Esophagus muscularis mucosa (tissue), 4 donors: ENCODE results near the gene EPHA4. TPM values are rescaled to one million over a fixed set of nuclear protein-coding genes. Genes with fewer than 3 reads are reported as not detected.

Experiments
- DNase-seq: peaks from one replicate; pipeline ENCODE4 v3.0.0-alpha.2; 2017; ENCODE audit errors: extremely low spot score
- H3K27ac ChIP-seq, 4 donors: fragments of 200-600 bp; sonication (generic); replicated peaks in 1 of 4; 1 replicate in 3 of 4; 2 replicates in 1 of 4; pipeline ENCODE4 v1.5.1; 2016 to 2019; ENCODE audit warnings: mild to moderate bottlenecking in 1 of 4
- H3K27me3 ChIP-seq, 4 donors: fragments of 200-600 bp; sonication (generic); one replicate each; pipeline versions ENCODE4 v1.5.1 to v1.6.0; 2016 to 2019
- H3K36me3 ChIP-seq, 4 donors: fragments of 200-600 bp; sonication (generic); one replicate each; pipeline ENCODE4 v1.5.1; 2016 to 2019
- H3K4me1 ChIP-seq, 4 donors: fragments of 200-600 bp; sonication (generic); one replicate each; pipeline ENCODE4 v1.5.1; 2016 to 2019
- H3K4me3 ChIP-seq, 4 donors: fragments of 200-600 bp; sonication (generic); 1 replicate in 2 of 4; 2 replicates in 2 of 4; pipeline ENCODE4 v1.5.1; 2016 to 2019; ENCODE audit warnings: mild to moderate bottlenecking in 4 of 4, moderate library complexity in 1 of 4
- H3K9me3 ChIP-seq, 4 donors: fragments of 200-600 bp; sonication (generic); 1 replicate in 3 of 4; 2 replicates in 1 of 4; pipeline ENCODE4 v1.5.1; 2016 to 2019
- EP300 ChIP-seq: sonication (generic); formaldehyde crosslinking; IDR thresholded peaks from one replicate; pipeline ENCODE4 v1.6.1; 2017; ENCODE audit warnings: antibody characterized with exemption
- POLR2A ChIP-seq: fragments of 450-650 bp; IDR thresholded peaks from one replicate; pipeline ENCODE4 v1.6.1; 2017; ENCODE audit warnings: antibody characterized with exemption, moderate library complexity, mild to moderate bottlenecking, low read depth
- POLR2AphosphoS5 ChIP-seq, 2 donors: sonication (generic); formaldehyde crosslinking; IDR thresholded peaks; one replicate each; pipeline ENCODE4 v1.6.1; 2017; ENCODE audit warnings: antibody characterized with exemption in 2 of 2
- WGBS: methylation state at CpG from one replicate; pipeline ENCODE4 v1.1.5; 2018; 5-methylcytosine and 5-hydroxymethylcytosine counted together
- intact Hi-C: fragments of 100-400 bp; cut with DNase I; formaldehyde crosslinking; loops from one replicate; pipeline ENCODE4 v1.15.1; 2023
- total RNA-seq, 4 donors: library from RNA; depleted of rRNA; stranded (reverse); fragments of >200 nt; gene quantifications; one replicate each; pipeline versions ENCODE4 v1.1.0 to v1.2.1, GENCODE V29; 2016
- TF ChIP-seq, protein P1 (sequence below), 3 experiments: fragments of 200-600 bp in 2 of 3; fragments of 450-650 bp in 1 of 3; sonication (generic) in 2 of 3; IDR thresholded peaks; one replicate each; pipeline ENCODE4 v1.5.1; 2017 to 2019; ENCODE audit warnings: antibody characterized with exemption in 3 of 3, mild to moderate bottlenecking in 2 of 3, moderate library complexity in 1 of 3

The EPHA4 gene
- total RNA-seq, 4 donors from 2014 or later, result 15.4 to 25.9 (median 20.2) TPM

DNA sequence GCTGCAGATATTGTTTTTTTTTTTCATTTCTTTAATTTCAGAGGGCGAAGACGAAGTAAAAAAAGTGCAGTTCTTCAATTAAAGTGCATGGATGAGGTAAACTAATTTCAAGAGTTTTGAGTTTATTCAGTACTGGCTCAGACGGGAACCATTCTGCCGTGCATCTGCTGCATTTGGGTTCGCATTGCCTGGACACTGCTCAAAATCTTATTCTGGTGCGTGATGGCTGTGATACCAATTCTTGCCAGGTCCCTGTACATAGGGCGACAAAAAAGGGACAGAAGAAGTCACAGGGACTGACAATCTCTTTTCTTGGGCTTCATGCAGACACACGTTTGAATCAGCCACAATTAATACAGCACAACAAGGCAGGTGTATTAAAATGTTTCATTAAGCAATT, 146.2 kb downstream of the EPHA4 start:
- Histone ChIP-seq H3K4me3 (no peak overlapping the region), H3K9me3 (no peaks in the 10 kb centered on the region), H3K4me1 (peaks cover 5 to 34% (median 25%) of the 10 kb centered on the region in 4 donors), H3K27ac (no peak overlapping the region), H3K27me3 (no peaks in the 10 kb centered on the region), H3K36me3 (peaks cover 0 to 30% (median 7%) of the 10 kb centered on the region in 4 donors)
- TF ChIP-seq EP300 (no peak), POLR2A (no peak)
- TF ChIP-seq, protein P1, sequence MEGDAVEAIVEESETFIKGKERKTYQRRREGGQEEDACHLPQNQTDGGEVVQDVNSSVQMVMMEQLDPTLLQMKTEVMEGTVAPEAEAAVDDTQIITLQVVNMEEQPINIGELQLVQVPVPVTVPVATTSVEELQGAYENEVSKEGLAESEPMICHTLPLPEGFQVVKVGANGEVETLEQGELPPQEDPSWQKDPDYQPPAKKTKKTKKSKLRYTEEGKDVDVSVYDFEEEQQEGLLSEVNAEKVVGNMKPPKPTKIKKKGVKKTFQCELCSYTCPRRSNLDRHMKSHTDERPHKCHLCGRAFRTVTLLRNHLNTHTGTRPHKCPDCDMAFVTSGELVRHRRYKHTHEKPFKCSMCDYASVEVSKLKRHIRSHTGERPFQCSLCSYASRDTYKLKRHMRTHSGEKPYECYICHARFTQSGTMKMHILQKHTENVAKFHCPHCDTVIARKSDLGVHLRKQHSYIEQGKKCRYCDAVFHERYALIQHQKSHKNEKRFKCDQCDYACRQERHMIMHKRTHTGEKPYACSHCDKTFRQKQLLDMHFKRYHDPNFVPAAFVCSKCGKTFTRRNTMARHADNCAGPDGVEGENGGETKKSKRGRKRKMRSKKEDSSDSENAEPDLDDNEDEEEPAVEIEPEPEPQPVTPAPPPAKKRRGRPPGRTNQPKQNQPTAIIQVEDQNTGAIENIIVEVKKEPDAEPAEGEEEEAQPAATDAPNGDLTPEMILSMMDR (IDR thresholded peaks at IDR 0.05), result no peak
- intact Hi-C loops, result no loop called here
- DNase-seq, result no peak
- WGBS, result 97% methylated on average over 8 of the region's 8 CpGs

DNA sequence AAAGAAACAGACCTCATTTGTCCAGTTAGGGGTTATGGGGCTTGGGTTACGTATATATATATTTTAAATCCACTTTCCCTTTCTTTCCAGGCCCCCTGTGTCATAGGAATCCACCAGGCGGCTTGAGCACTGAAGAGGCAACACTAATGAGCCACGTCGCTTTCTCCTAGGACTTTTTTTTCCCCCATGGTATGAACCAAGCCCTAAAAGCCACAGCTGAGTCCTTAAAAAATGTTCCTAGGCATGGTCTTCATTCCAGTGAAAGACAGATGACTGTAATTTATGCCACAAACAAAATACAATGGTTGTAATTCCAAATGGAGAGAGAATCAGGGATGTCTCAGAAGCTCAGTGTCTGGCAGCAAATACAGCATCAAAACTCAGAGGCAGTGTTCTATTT, 146.8 kb downstream of the EPHA4 start:
- H3K9me3 ChIP-seq, result no peaks in the 10 kb centered on the region
- WGBS, result 98% methylated on average over 4 of the region's 4 CpGs
- H3K36me3 ChIP-seq, result peaks cover 0 to 30% (median 7%) of the 10 kb centered on the region in 4 donors
- no peaks in the 10 kb centered on the region for H3K27me3 ChIP-seq
- no peak for TF ChIP-seq EP300
- TF ChIP-seq POLR2A, result no peak
- TF ChIP-seq, protein P1 (IDR thresholded peaks at IDR 0.05), result no peak
- no peak for TF ChIP-seq POLR2AphosphoS5 (IDR thresholded peaks at IDR 0.05)
- no peak for DNase-seq
- intact Hi-C loops, result no loop called here
- no peak overlapping the region for H3K4me3 ChIP-seq
- H3K27ac ChIP-seq, result no peak overlapping the region
- peaks cover 2 to 32% (median 22%) of the 10 kb centered on the region in 4 donors for H3K4me1 ChIP-seq

DNA sequence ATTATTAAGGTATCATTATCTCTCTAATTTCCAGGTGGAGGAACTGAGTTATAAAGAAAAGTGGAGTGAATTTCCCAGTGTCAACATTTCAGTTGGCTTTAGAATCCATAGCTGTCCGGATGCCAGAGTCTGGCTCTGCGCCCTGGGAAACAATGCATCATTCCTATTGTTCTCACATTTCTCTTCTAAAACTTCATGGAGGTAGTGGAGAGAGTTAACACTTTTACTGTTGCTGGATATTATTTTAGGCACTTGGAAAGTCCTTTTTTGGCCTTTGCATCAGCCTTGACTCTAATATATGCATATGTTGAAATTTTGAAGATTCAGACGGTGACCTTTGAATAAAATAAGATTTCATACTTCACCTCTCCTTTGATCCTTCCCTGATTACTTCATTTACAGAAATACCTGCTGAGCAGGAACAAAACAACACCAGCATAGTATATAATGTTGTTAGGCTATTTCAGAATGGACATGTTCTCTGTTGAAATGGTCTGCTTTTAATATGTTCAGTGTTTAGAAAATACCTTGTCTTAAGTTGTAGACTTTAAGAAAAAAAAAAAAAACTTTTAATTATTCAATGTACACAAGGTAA, 148.8 kb downstream of the EPHA4 start:
- TF ChIP-seq POLR2AphosphoS5 (IDR thresholded peaks at IDR 0.05), result peak; percentile 20 to 30
- TF ChIP-seq EP300, result no peak
- WGBS, result 40% methylated on average over 3 of the region's 3 CpGs
- no peak for DNase-seq
- H3K9me3 ChIP-seq, result no peaks in the 10 kb centered on the region
- no peak overlapping the region for H3K27ac ChIP-seq
- H3K36me3 ChIP-seq, result peaks cover 0 to 33% (median 9%) of the 10 kb centered on the region in 4 donors
- no peaks in the 10 kb centered on the region for H3K27me3 ChIP-seq
- intact Hi-C loops, result no loop called here
- no peak overlapping the region for H3K4me3 ChIP-seq
- H3K4me1 ChIP-seq, result peaks cover 0 to 25% (median 14%) of the 10 kb centered on the region in 4 donors

DNA sequence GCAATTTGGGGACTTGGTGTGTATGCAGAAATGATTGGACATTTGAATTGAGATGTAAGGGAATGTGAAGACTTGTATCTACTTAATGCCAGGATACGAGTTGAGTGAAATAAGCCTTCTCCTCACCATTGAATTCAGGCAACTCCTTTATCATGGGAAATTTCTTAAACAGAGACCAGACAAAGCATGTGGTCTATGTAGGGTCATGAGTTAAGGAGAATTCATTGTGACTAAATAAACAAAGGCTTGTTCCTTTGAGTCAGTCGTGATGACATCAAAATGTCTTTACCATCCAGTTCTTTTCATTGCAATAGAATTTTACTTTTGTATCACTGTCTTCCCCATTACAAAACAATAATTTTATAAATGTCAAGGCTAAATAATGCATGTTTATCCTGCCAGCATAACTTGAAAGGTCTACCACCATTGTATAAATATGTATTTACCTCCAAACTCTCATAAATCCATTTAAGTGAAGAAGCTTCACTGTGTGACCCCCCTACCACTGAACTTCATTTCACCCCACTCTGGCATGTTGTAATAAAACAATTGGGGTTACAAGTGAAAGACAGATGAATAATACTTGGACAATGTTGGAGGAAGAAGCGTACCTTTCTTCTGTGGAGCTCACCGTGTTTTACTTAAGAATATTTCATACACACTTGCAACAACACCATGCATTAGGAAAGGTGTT, 149.4 kb downstream of the EPHA4 start:
- no peak overlapping the region for H3K4me3 ChIP-seq
- H3K9me3 ChIP-seq, result no peaks in the 10 kb centered on the region
- DNase-seq, result no peak
- no peaks in the 10 kb centered on the region for H3K27me3 ChIP-seq
- H3K4me1 ChIP-seq, result peaks cover 0 to 25% (median 14%) of the 10 kb centered on the region in 4 donors
- intact Hi-C loops, result no loop called here
- TF ChIP-seq POLR2AphosphoS5 (IDR thresholded peaks at IDR 0.05), result no peak
- TF ChIP-seq POLR2A, result no peak
- TF ChIP-seq, protein P1 (IDR thresholded peaks at IDR 0.05), result no peak
- no peak for TF ChIP-seq EP300
- no peak overlapping the region for H3K27ac ChIP-seq
- WGBS, result 53% methylated on average over 4 of the region's 4 CpGs
- H3K36me3 ChIP-seq, result peaks cover 0 to 33% (median 9%) of the 10 kb centered on the region in 4 donors

DNA sequence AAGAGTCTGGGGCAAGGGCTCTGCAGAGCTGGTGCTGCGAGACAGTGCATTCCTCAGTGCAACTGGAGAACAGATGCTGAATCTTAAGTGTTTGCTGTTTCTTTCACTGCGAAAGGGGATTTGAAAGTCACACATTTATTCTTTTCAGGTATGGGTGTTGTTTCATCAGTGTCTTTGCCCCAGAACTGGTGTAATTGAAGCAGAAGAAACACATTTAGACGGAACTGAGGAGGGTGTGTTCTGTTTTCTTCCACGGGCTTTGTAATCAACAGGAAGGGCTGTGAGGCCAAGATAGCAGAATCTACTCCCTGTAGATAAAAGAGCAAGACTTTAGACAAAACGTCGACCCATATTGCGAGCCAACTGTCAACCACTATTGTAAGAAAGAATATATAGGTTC, 151.9 kb downstream of the EPHA4 start:
- intact Hi-C loops, result no loop called here
- Histone ChIP-seq H3K27me3 (no peaks in the 10 kb centered on the region), H3K36me3 (peaks cover 0 to 15% (median 7%) of the 10 kb centered on the region in 4 donors), H3K9me3 (no peaks in the 10 kb centered on the region), H3K27ac (no peak overlapping the region), H3K4me1 (peaks cover 0 to 16% (median 14%) of the 10 kb centered on the region in 4 donors), H3K4me3 (no peak overlapping the region)
- TF ChIP-seq EP300, result no peak
- TF ChIP-seq POLR2A, result no peak
- TF ChIP-seq POLR2AphosphoS5 (IDR thresholded peaks at IDR 0.05), result no peak
- TF ChIP-seq, protein P1 (IDR thresholded peaks at IDR 0.05), result no peak
- WGBS, result 76% methylated on average over 7 of the region's 7 CpGs
- DNase-seq, result no peak
